Skeletal muscle satellite cell (primary cell): ENCODE data around the gene MMP7.
"Not testable (repeated sequence)": the region's sequence is repeated elsewhere in the genome, so short reads cannot be mapped to it uniquely, and the experiment has no call there.

Source experiments
- H3K27me3 ChIP-seq: 2 replicates; pipeline ENCODE4 v1.7.0; 2013; ENCODE audit warnings: low read length; ENCODE audit not compliant: control insufficient read depth, insufficient read depth
- H3K36me3 ChIP-seq: 2 replicates; pipeline ENCODE4 v1.7.0; 2013; ENCODE audit warnings: mild to moderate bottlenecking, control low read depth, low read length; ENCODE audit not compliant: insufficient read depth
- H3K4me1 ChIP-seq: 2 replicates; pipeline ENCODE4 v1.7.0; 2013; ENCODE audit warnings: low read length; ENCODE audit not compliant: control insufficient read depth, insufficient read depth
- H3K4me2 ChIP-seq: 2 replicates; pipeline ENCODE4 v1.7.0; 2013; ENCODE audit warnings: mild to moderate bottlenecking, low read length
- H3K4me3 ChIP-seq: 2 replicates; pipeline ENCODE4 v1.7.0; 2013; ENCODE audit warnings: low read length
- H3K9ac ChIP-seq: 2 replicates; pipeline ENCODE4 v1.7.0; 2013; ENCODE audit warnings: mild to moderate bottlenecking, low read depth, low read length, moderate library complexity
- H3K9me3 ChIP-seq: replicated peaks from 2 replicates; pipeline ENCODE4 v1.7.0; 2013; ENCODE audit warnings: mild to moderate bottlenecking, control low read depth, low read length

Gene MMP7

GRCh38 chr11:102516179-102516578, 14.4 kb downstream of the MMP7 start:
- H3K36me3 ChIP-seq: no peaks in the 10 kb centered on the region
- H3K4me2 ChIP-seq: no peak overlapping the region
- no peaks in the 10 kb centered on the region for H3K9me3 ChIP-seq
- peaks cover 2% of the 10 kb centered on the region for H3K27me3 ChIP-seq
- H3K4me3 ChIP-seq: no peak overlapping the region
- no peaks in the 10 kb centered on the region for H3K4me1 ChIP-seq
- H3K9ac ChIP-seq: no peak overlapping the region

- Histone ChIP-seq H3K4me2 (no peak overlapping the region), H3K9ac (no peak overlapping the region), H3K4me1 (no peaks in the 10 kb centered on the region), H3K9me3 (no peaks in the 10 kb centered on the region), H3K27me3 (peaks cover 2% of the 10 kb centered on the region), H3K4me3 (no peak overlapping the region), H3K36me3 (no peaks in the 10 kb centered on the region)
These were observed 16.7 kb downstream of the MMP7 start for GRCh38 chr11:102513869-102514268.

GRCh38 chr11:102510439-102511135, 20.0 kb downstream of the MMP7 start:
- H3K36me3 ChIP-seq: no peaks in the 10 kb centered on the region
- H3K4me1 ChIP-seq: no peaks in the 10 kb centered on the region
- no peak overlapping the region for H3K9ac ChIP-seq
- H3K27me3 ChIP-seq: peaks cover 2% of the 10 kb centered on the region
- no peak overlapping the region for H3K4me2 ChIP-seq
- no peaks in the 10 kb centered on the region for H3K9me3 ChIP-seq
- H3K4me3 ChIP-seq: no peak overlapping the region

- not testable (repeated sequence) for H3K4me3 ChIP-seq, H3K4me2 ChIP-seq, H3K9me3 ChIP-seq, H3K36me3 ChIP-seq, H3K4me1 ChIP-seq, H3K27me3 ChIP-seq, H3K9ac ChIP-seq
These were observed 27.7 kb downstream of the MMP7 start for GRCh38 chr11:102502831-102503230.

GRCh38 chr11:102500829-102501228, 29.7 kb downstream of the MMP7 start:
- H3K9me3 ChIP-seq: no peaks in the 10 kb centered on the region
- H3K9ac ChIP-seq: no peak overlapping the region
- no peaks in the 10 kb centered on the region for H3K36me3 ChIP-seq
- no peak overlapping the region for H3K4me2 ChIP-seq
- no peaks in the 10 kb centered on the region for H3K4me1 ChIP-seq
- no peaks in the 10 kb centered on the region for H3K27me3 ChIP-seq
- H3K4me3 ChIP-seq: no peak overlapping the region

- H3K27me3 ChIP-seq: no peaks in the 10 kb centered on the region
- no peaks in the 10 kb centered on the region for H3K9me3 ChIP-seq
- H3K4me1 ChIP-seq: peaks cover 4% of the 10 kb centered on the region
- H3K4me3 ChIP-seq: no peak overlapping the region
- no peaks in the 10 kb centered on the region for H3K36me3 ChIP-seq
- no peak overlapping the region for H3K4me2 ChIP-seq
- no peak overlapping the region for H3K9ac ChIP-seq
These were observed 30.6 kb downstream of the MMP7 start for GRCh38 chr11:102499931-102500330.

GRCh38 chr11:102499151-102499550, 31.4 kb downstream of the MMP7 start:
- H3K36me3 ChIP-seq: no peaks in the 10 kb centered on the region

GRCh38 chr11:102497061-102497460, 33.5 kb downstream of the MMP7 start:
- H3K4me1 ChIP-seq: peaks cover 9% of the 10 kb centered on the region
- H3K27me3 ChIP-seq: no peaks in the 10 kb centered on the region
- no peaks in the 10 kb centered on the region for H3K9me3 ChIP-seq
- H3K4me3 ChIP-seq: no peak overlapping the region
- H3K36me3 ChIP-seq: no peaks in the 10 kb centered on the region
- no peak overlapping the region for H3K4me2 ChIP-seq
- H3K9ac ChIP-seq: no peak overlapping the region

More at GRCh38 chr11:102499151-102499550, 31.4 kb downstream of the MMP7 start:
- H3K4me3 ChIP-seq: no peak overlapping the region
- no peak overlapping the region for H3K9ac ChIP-seq
- no peaks in the 10 kb centered on the region for H3K9me3 ChIP-seq
- no peaks in the 10 kb centered on the region for H3K27me3 ChIP-seq
- H3K4me1 ChIP-seq: peaks cover 9% of the 10 kb centered on the region
- no peak overlapping the region for H3K4me2 ChIP-seq

- peak overlapping the region; percentile 40 for H3K4me2 ChIP-seq
- no peak overlapping the region for H3K4me3 ChIP-seq
- no peaks in the 10 kb centered on the region for H3K27me3 ChIP-seq
- no peak overlapping the region for H3K9ac ChIP-seq
- H3K4me1 ChIP-seq: peaks cover 9% of the 10 kb centered on the region
- no peaks in the 10 kb centered on the region for H3K9me3 ChIP-seq
- no peaks in the 10 kb centered on the region for H3K36me3 ChIP-seq
These were observed 35.1 kb downstream of the MMP7 start for GRCh38 chr11:102495161-102496042.

GRCh38 chr11:102494216-102494615, 36.3 kb downstream of the MMP7 start:
- H3K4me1 ChIP-seq: peaks cover 9% of the 10 kb centered on the region
- no peaks in the 10 kb centered on the region for H3K9me3 ChIP-seq
- H3K36me3 ChIP-seq: no peaks in the 10 kb centered on the region
- no peak overlapping the region for H3K4me2 ChIP-seq
- no peak overlapping the region for H3K9ac ChIP-seq
- no peaks in the 10 kb centered on the region for H3K27me3 ChIP-seq
- H3K4me3 ChIP-seq: no peak overlapping the region

- Histone ChIP-seq H3K36me3 (no peaks in the 10 kb centered on the region), H3K4me2 (no peak overlapping the region), H3K27me3 (no peaks in the 10 kb centered on the region), H3K4me1 (peaks cover 9% of the 10 kb centered on the region), H3K9me3 (no peaks in the 10 kb centered on the region), H3K9ac (no peak overlapping the region), H3K4me3 (no peak overlapping the region)
These were observed 37.0 kb downstream of the MMP7 start for GRCh38 chr11:102493524-102493923.
